Parathyroid adenoma (tissue), 2 donors: ENCODE results near the gene DALRD3.
A peak's percentile ranks its signal among the peaks of the same experiment; 100 is the strongest.

ENCODE experiments used
- H2AFZ ChIP-seq: fragments of 300-600 bp; sonication (generic); one replicate; pipeline ENCODE4 v1.7.0; 2017; ENCODE audit warnings: antibody characterized with exemption, mild to moderate bottlenecking
- H3K27ac ChIP-seq: fragments of 300-600 bp; sonication (generic); one replicate; pipeline ENCODE4 v1.7.0; 2017
- H3K27me3 ChIP-seq: fragments of 300-600 bp; sonication (generic); one replicate; pipeline ENCODE4 v1.7.0; 2017; ENCODE audit warnings: low read length; ENCODE audit not compliant: control insufficient read depth, insufficient read depth
- H3K36me3 ChIP-seq: fragments of 300-600 bp; sonication (generic); one replicate; pipeline ENCODE4 v1.7.0; 2017; ENCODE audit warnings: low read length; ENCODE audit not compliant: control insufficient read depth, insufficient read depth
- H3K4me1 ChIP-seq: fragments of 300-600 bp; sonication (generic); one replicate; pipeline ENCODE4 v1.7.0; 2017; ENCODE audit warnings: control low read depth
- H3K4me2 ChIP-seq: fragments of 300-600 bp; sonication (generic); one replicate; pipeline ENCODE4 v1.7.0; 2017; ENCODE audit warnings: low read length
- H3K4me3 ChIP-seq: fragments of 300-600 bp; sonication (generic); one replicate; pipeline ENCODE4 v1.7.0; 2017; ENCODE audit warnings: low read depth, low read length
- H3K79me2 ChIP-seq: fragments of 300-600 bp; sonication (generic); one replicate; pipeline ENCODE4 v1.7.0; 2017; ENCODE audit warnings: control low read depth
- H3K9ac ChIP-seq: fragments of 300-600 bp; sonication (generic); one replicate; pipeline ENCODE4 v1.7.0; 2017; ENCODE audit warnings: mild to moderate bottlenecking
- H3K9me3 ChIP-seq: fragments of 300-600 bp; sonication (generic); one replicate; pipeline ENCODE4 v1.7.0; 2017; ENCODE audit warnings: low read length; ENCODE audit not compliant: control insufficient read depth
- CTCF ChIP-seq: fragments of 300-600 bp; sonication (generic); IDR thresholded peaks from one replicate; pipeline ENCODE4 v1.7.0; 2017; ENCODE audit warnings: antibody characterized with exemption, mild to moderate bottlenecking
- donor health status: primary hyperparathyroidism.

Gene DALRD3, protein sequence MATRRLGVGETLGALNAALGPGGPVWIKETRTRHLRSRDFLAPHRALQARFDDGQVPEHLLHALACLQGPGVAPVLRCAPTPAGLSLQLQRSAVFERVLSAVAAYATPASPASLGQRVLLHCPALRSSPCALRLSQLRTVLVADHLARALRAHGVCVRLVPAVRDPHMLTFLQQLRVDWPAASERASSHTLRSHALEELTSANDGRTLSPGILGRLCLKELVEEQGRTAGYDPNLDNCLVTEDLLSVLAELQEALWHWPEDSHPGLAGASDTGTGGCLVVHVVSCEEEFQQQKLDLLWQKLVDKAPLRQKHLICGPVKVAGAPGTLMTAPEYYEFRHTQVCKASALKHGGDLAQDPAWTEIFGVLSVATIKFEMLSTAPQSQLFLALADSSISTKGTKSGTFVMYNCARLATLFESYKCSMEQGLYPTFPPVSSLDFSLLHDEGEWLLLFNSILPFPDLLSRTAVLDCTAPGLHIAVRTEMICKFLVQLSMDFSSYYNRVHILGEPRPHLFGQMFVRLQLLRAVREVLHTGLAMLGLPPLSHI

DNA sequence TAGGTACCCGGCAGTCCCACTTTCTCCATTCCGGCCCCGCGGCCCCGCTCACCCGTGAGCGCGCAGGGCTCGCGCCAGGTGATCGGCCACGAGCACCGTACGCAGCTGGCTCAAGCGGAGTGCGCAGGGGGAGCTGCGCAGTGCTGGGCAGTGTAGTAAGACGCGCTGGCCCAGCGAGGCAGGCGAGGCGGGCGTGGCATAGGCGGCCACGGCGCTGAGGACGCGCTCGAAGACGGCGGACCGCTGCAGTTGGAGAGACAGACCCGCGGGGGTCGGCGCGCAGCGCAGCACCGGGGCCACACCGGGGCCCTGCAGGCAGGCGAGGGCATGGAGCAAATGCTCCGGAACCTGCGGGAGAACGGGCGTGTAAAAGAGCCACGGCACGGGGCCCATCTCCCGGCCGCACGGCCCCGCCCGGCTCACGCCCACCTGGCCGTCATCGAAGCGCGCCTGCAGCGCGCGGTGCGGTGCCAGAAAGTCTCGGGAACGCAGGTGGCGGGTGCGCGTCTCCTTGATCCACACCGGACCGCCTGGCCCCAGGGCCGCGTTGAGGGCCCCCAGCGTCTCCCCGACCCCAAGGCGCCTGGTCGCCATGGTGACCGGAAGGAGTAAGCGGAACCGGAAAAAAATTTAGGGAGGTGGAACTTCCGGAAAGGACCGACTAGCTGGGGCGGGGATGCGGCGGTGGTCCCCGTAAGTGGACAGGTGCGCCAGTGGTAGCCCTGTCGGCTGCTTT lies at the start of gene DALRD3:
TSS of gene DALRD3 (minus strand) at position 610 of the 736 bp plus-strand sequence. CDS start at position 594, 16 bp downstream.
- H3K9ac ChIP-seq: peak within 1 kb of the TSS; percentile 79
- H3K27me3 ChIP-seq: no peaks in the 10 kb centered on the region
- peak within 1 kb of the TSS; percentile 81 for H3K27ac ChIP-seq
- peaks cover 3% of the 10 kb centered on the region for H3K79me2 ChIP-seq
- H2AFZ ChIP-seq: peak within 1 kb of the TSS; percentile 95
- no peaks in the 10 kb centered on the region for H3K36me3 ChIP-seq
- TF ChIP-seq CTCF: no peak
- peak within 1 kb of the TSS; percentile 94 for H3K4me2 ChIP-seq
- peak within 1 kb of the TSS; percentile 89 for H3K4me3 ChIP-seq
- peaks cover 12% of the 10 kb centered on the region for H3K4me1 ChIP-seq
- H3K9me3 ChIP-seq: no peaks in the 10 kb centered on the region

- no peak for TF ChIP-seq CTCF
- H3K27ac ChIP-seq: no peak overlapping the region
- no peak overlapping the region for H3K4me3 ChIP-seq
- no peak overlapping the region for H3K4me2 ChIP-seq
- H3K9me3 ChIP-seq: no peaks in the 10 kb centered on the region
- no peaks in the 10 kb centered on the region for H3K4me1 ChIP-seq
- H2AFZ ChIP-seq: no peak overlapping the region
- peaks cover 35% of the 10 kb centered on the region for H3K79me2 ChIP-seq
- no peaks in the 10 kb centered on the region for H3K36me3 ChIP-seq
- no peaks in the 10 kb centered on the region for H3K27me3 ChIP-seq
- H3K9ac ChIP-seq: no peak overlapping the region
Observed at GRCh38 chr3:49058011-49058410, 39.6 kb upstream of the DALRD3 start.

DNA sequence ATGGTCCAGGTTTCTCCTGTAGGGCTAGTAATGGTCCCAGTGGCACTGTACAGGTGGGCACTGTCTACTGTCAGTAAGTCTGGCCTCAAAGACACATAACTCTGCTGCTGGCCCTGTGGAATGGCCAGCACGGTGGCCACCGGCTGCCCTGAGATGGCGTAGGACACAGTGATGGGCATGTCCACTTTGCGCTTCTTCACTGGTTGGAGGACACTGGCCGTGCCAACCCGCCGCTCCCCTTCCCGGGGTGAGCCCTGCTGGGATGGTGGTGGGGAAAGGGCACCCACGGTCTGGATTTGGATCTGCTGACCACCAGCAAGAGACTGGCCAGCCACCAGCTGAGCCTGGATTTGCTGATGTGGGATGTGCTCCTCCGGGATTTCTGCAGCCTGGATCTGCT lies 38.9 kb upstream of the DALRD3 start:
- H3K36me3 ChIP-seq: no peaks in the 10 kb centered on the region
- H3K79me2 ChIP-seq: peaks cover 29% of the 10 kb centered on the region
- H3K27ac ChIP-seq: no peak overlapping the region
- H3K9ac ChIP-seq: no peak overlapping the region
- TF ChIP-seq CTCF: no peak
- no peak overlapping the region for H3K4me2 ChIP-seq
- H2AFZ ChIP-seq: no peak overlapping the region
- H3K9me3 ChIP-seq: no peaks in the 10 kb centered on the region
- no peaks in the 10 kb centered on the region for H3K27me3 ChIP-seq
- H3K4me3 ChIP-seq: no peak overlapping the region
- no peaks in the 10 kb centered on the region for H3K4me1 ChIP-seq

GRCh38 chr3:49054344-49054862 lies 36.0 kb upstream of the DALRD3 start:
- no peak overlapping the region for H2AFZ ChIP-seq
- no peaks in the 10 kb centered on the region for H3K27me3 ChIP-seq
- no peak for TF ChIP-seq CTCF
- H3K27ac ChIP-seq: no peak overlapping the region
- no peak overlapping the region for H3K4me2 ChIP-seq
- no peaks in the 10 kb centered on the region for H3K36me3 ChIP-seq
- no peak overlapping the region for H3K9ac ChIP-seq
- H3K9me3 ChIP-seq: no peaks in the 10 kb centered on the region
- H3K4me1 ChIP-seq: no peaks in the 10 kb centered on the region
- H3K4me3 ChIP-seq: no peak overlapping the region
- H3K79me2 ChIP-seq: peaks cover 17% of the 10 kb centered on the region
